ENCODE measurements around the gene UVRAG. TPM values are rescaled to one million over a fixed set of nuclear protein-coding genes. Genes with fewer than 3 reads are reported as not detected.

UVRAG gene
- total RNA-seq, 1 donor from 2014 or later: 27.6 TPM

- Mint-ChIP-seq H3K9me3 (no peaks in the 10 kb centered on the region), H3K27me3 (ENCODE audit: low read depth) (no peaks in the 10 kb centered on the region), H3K4me1 (peaks cover 11% of the 10 kb centered on the region), H3K4me3 (no peak overlapping the region), H3K36me3 (no peaks in the 10 kb centered on the region), H3K27ac (no peak overlapping the region)
- no peak for TF ChIP-seq CTCF (IDR thresholded peaks at IDR 0.05; ENCODE audit: unreplicated experiment)
- DNase-seq (ENCODE audit: low spot score in 2 of 2, unreplicated experiment in 2 of 2): no peak
Measured at GRCh38 chr11:76174330-76174729, 359.3 kb downstream of the UVRAG start.

GRCh38 chr11:76175783-76176182 is 360.8 kb downstream of the UVRAG start:
- Mint-ChIP-seq H3K36me3 (no peaks in the 10 kb centered on the region), H3K27ac (no peak overlapping the region), H3K9me3 (no peaks in the 10 kb centered on the region), H3K27me3 (ENCODE audit: low read depth) (no peaks in the 10 kb centered on the region), H3K4me3 (no peak overlapping the region), H3K4me1 (peaks cover 6% of the 10 kb centered on the region)
- TF ChIP-seq CTCF (IDR thresholded peaks at IDR 0.05; ENCODE audit: unreplicated experiment): no peak
- DNase-seq (ENCODE audit: low spot score in 2 of 2, unreplicated experiment in 2 of 2): no peak

GRCh38 chr11:76176463-76176862 is 361.5 kb downstream of the UVRAG start:
- Mint-ChIP-seq H3K27me3 (ENCODE audit: low read depth) (no peaks in the 10 kb centered on the region), H3K36me3 (no peaks in the 10 kb centered on the region), H3K9me3 (no peaks in the 10 kb centered on the region), H3K4me3 (no peak overlapping the region), H3K27ac (no peak overlapping the region), H3K4me1 (peaks cover 6% of the 10 kb centered on the region)
- TF ChIP-seq CTCF (IDR thresholded peaks at IDR 0.05; ENCODE audit: unreplicated experiment): no peak
- no peak for DNase-seq (ENCODE audit: low spot score in 2 of 2, unreplicated experiment in 2 of 2)

- DNase-seq (ENCODE audit: low spot score in 2 of 2, unreplicated experiment in 2 of 2): no peak
- no peak overlapping the region for H3K27ac Mint-ChIP-seq
- H3K4me1 Mint-ChIP-seq: peaks cover 6% of the 10 kb centered on the region
- TF ChIP-seq CTCF (IDR thresholded peaks at IDR 0.05; ENCODE audit: unreplicated experiment): no peak
- H3K36me3 Mint-ChIP-seq: no peaks in the 10 kb centered on the region
- H3K27me3 Mint-ChIP-seq (ENCODE audit: low read depth): no peaks in the 10 kb centered on the region
- no peaks in the 10 kb centered on the region for H3K9me3 Mint-ChIP-seq
- no peak overlapping the region for H3K4me3 Mint-ChIP-seq
Measured at GRCh38 chr11:76177250-76177686, 362.3 kb downstream of the UVRAG start.

- TF ChIP-seq CTCF (IDR thresholded peaks at IDR 0.05; ENCODE audit: unreplicated experiment): no peak
- no peak overlapping the region for H3K4me3 Mint-ChIP-seq
- no peaks in the 10 kb centered on the region for H3K9me3 Mint-ChIP-seq
- DNase-seq (ENCODE audit: low spot score in 2 of 2, unreplicated experiment in 2 of 2): no peak
- no peaks in the 10 kb centered on the region for H3K36me3 Mint-ChIP-seq
- H3K27ac Mint-ChIP-seq: no peak overlapping the region
- no peaks in the 10 kb centered on the region for H3K27me3 Mint-ChIP-seq (ENCODE audit: low read depth)
- peaks cover 12% of the 10 kb centered on the region for H3K4me1 Mint-ChIP-seq
Measured at GRCh38 chr11:76179147-76179546, 364.1 kb downstream of the UVRAG start.

- no peaks in the 10 kb centered on the region for H3K36me3 Mint-ChIP-seq
- no peaks in the 10 kb centered on the region for H3K27me3 Mint-ChIP-seq (ENCODE audit: low read depth)
- no peak overlapping the region for H3K27ac Mint-ChIP-seq
- no peak for TF ChIP-seq CTCF (IDR thresholded peaks at IDR 0.05; ENCODE audit: unreplicated experiment)
- no peak for DNase-seq (ENCODE audit: low spot score in 2 of 2, unreplicated experiment in 2 of 2)
- H3K4me3 Mint-ChIP-seq: no peak overlapping the region
- no peaks in the 10 kb centered on the region for H3K9me3 Mint-ChIP-seq
- H3K4me1 Mint-ChIP-seq: peaks cover 29% of the 10 kb centered on the region
Measured at GRCh38 chr11:76181371-76181770, 366.4 kb downstream of the UVRAG start.

All from mesothelial cell of epicardium (in vitro differentiated cells).